ENCODE measurements around the gene SAMD11.
A peak's percentile ranks its signal among the peaks of the same experiment; 100 is the strongest.

Gene SAMD11

DNA sequence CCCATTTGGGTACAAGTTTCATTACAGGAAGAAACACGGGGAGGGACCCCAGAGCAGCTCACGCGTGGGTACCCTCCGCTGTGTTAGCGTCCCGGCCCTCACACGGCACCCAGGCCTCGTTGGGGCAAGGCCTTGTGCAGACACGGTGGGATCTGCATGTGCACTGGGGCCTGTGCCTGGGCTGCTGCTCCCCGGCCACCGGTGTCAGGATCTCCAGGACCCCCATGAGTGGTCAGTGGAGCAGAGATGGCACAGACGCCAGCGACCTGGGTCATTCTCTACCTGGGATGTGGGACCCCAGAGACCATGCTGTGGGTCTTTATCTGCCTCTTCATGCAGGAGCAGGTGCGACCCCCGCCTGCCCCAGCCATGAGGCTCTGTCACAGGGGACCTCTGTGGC, 5.4 kb upstream of the SAMD11 start:
- TF ChIP-seq, protein P1, sequence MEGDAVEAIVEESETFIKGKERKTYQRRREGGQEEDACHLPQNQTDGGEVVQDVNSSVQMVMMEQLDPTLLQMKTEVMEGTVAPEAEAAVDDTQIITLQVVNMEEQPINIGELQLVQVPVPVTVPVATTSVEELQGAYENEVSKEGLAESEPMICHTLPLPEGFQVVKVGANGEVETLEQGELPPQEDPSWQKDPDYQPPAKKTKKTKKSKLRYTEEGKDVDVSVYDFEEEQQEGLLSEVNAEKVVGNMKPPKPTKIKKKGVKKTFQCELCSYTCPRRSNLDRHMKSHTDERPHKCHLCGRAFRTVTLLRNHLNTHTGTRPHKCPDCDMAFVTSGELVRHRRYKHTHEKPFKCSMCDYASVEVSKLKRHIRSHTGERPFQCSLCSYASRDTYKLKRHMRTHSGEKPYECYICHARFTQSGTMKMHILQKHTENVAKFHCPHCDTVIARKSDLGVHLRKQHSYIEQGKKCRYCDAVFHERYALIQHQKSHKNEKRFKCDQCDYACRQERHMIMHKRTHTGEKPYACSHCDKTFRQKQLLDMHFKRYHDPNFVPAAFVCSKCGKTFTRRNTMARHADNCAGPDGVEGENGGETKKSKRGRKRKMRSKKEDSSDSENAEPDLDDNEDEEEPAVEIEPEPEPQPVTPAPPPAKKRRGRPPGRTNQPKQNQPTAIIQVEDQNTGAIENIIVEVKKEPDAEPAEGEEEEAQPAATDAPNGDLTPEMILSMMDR (IDR thresholded peaks at IDR 0.05) = no peak
- Histone ChIP-seq H3K4me3 (ENCODE audit: low read depth, low read length) (no peak overlapping the region), H3K9me3 (ENCODE audit: control insufficient read depth, low read length) (no peaks in the 10 kb centered on the region), H3K4me2 (ENCODE audit: low read length) (no peak overlapping the region), H3K9ac (no peak overlapping the region), H3K36me3 (ENCODE audit: control insufficient read depth, insufficient read depth, low read length) (no peaks in the 10 kb centered on the region), H3K27ac (no peak overlapping the region), H3K79me2 (no peaks in the 10 kb centered on the region), H2AFZ (no peak overlapping the region), H3K4me1 (peaks cover 11% of the 10 kb centered on the region), H3K27me3 (ENCODE audit: control insufficient read depth, insufficient read depth, low read length) (no peaks in the 10 kb centered on the region)

DNA sequence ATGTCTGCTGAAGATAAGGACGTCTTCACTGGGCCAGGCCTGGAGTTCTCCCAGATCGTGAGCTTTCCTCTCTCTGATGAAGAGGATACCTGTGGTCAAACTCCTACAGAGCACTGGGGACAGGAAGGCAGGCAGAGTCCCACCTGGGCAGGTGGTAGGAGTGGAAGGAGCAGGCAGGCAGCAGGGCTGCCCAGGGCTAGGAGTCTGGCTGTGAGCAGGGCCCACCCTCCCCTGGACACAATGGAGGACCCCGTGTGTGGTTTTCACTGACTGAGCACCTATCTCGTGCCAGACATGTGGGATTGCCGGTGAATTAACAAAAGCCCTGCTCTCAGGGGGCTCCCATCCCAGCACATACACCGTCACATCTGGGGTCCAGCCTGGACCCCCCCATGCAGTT, 4.9 kb upstream of the SAMD11 start:
- H3K4me2 ChIP-seq (ENCODE audit: low read length) = no peak overlapping the region
- no peak overlapping the region for H3K27ac ChIP-seq
- no peak overlapping the region for H3K4me3 ChIP-seq (ENCODE audit: low read depth, low read length)
- TF ChIP-seq, protein P1 (IDR thresholded peaks at IDR 0.05) = no peak
- H3K27me3 ChIP-seq (ENCODE audit: control insufficient read depth, insufficient read depth, low read length) = no peaks in the 10 kb centered on the region
- H3K4me1 ChIP-seq = peaks cover 11% of the 10 kb centered on the region
- H3K79me2 ChIP-seq = no peaks in the 10 kb centered on the region
- H3K9me3 ChIP-seq (ENCODE audit: control insufficient read depth, low read length) = no peaks in the 10 kb centered on the region
- H3K36me3 ChIP-seq (ENCODE audit: control insufficient read depth, insufficient read depth, low read length) = no peaks in the 10 kb centered on the region
- no peak overlapping the region for H3K9ac ChIP-seq
- H2AFZ ChIP-seq = no peak overlapping the region

DNA sequence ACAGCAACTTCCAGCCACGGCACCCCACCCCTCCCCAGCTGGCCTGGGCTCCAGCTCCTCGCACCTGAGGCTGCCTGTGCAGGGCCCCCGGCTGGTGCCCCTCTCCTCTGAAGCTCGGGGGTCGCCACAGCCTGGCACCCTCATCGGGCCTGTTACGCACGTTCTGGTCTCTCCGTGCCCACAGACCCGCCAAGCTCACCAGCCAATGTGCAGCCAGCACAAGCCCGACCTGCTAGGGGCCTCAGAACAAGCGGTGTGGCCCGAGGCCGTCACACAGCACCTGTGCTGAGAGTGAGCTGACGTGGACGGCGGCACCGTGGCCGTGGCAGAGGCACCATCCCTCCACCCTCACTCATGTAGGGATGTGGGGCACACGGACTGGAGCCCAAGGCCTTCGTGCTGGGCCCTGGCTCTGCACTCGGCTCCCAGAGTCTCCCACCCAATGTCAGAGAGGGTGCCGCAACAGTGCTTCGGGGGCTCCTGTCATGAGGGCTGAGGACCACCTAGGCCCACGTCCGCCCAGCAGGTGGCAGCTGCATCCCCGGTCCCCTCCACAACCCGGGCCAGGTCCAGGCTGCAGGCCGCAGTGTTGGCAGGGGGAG, 4.4 kb upstream of the SAMD11 start:
- TF ChIP-seq, protein P1 (IDR thresholded peaks at IDR 0.05) = no peak
- Histone ChIP-seq H2AFZ (no peak overlapping the region), H3K27ac (no peak overlapping the region), H3K36me3 (ENCODE audit: control insufficient read depth, insufficient read depth, low read length) (no peaks in the 10 kb centered on the region), H3K9me3 (ENCODE audit: control insufficient read depth, low read length) (no peaks in the 10 kb centered on the region), H3K4me3 (ENCODE audit: low read depth, low read length) (no peak overlapping the region), H3K79me2 (no peaks in the 10 kb centered on the region), H3K4me1 (peaks cover 11% of the 10 kb centered on the region), H3K9ac (no peak overlapping the region), H3K27me3 (ENCODE audit: control insufficient read depth, insufficient read depth, low read length) (no peaks in the 10 kb centered on the region), H3K4me2 (ENCODE audit: low read length) (no peak overlapping the region)

DNA sequence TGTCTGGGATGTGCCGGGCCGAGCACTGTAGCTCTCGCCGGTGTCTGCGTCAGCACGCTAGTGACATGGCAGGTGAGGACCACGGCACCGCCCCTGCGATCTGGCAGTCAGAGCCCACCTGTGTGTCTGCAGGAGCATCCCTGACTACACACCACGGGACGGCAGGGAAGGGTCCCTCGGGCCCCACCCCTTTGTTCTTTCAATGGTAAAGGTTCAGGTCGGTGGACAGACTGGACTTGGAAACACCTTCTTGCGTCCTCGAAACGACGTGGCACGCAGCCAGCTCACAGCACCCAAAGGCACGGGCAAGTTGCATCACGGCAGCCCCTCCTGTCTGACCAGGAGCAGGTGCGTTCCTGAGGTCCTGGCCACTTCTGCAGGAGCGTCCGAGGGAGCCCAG, 3.7 kb upstream of the SAMD11 start:
- Histone ChIP-seq H3K27me3 (ENCODE audit: control insufficient read depth, insufficient read depth, low read length) (no peaks in the 10 kb centered on the region), H3K4me1 (peaks cover 11% of the 10 kb centered on the region), H3K4me3 (ENCODE audit: low read depth, low read length) (no peak overlapping the region), H3K36me3 (ENCODE audit: control insufficient read depth, insufficient read depth, low read length) (no peaks in the 10 kb centered on the region), H3K79me2 (no peaks in the 10 kb centered on the region), H2AFZ (no peak overlapping the region), H3K4me2 (ENCODE audit: low read length) (peak overlapping the region; percentile 45), H3K27ac (no peak overlapping the region), H3K9ac (no peak overlapping the region), H3K9me3 (ENCODE audit: control insufficient read depth, low read length) (no peaks in the 10 kb centered on the region)
- TF ChIP-seq, protein P1 (IDR thresholded peaks at IDR 0.05) = no peak

DNA sequence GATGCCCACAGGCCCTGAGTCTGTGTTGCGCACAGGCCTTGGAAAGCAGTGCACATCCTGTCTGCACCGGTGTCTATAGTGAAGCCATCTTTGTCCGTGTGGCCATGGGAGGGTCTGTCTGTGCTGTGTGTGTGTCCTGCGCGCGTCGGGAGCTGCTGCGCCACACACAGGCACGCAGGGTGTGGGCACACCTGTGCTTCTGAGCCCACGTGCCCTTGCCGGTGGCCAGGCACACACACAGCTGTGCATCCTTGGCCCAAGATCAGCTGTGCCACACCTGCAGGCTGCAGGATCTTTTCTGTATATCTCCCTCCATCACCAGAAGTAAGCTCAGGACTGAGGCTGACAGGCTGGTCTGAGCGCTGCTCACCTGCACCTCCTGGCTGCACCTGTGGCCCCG, 3.2 kb upstream of the SAMD11 start:
- Histone ChIP-seq H3K27me3 (ENCODE audit: control insufficient read depth, insufficient read depth, low read length) (no peaks in the 10 kb centered on the region), H3K36me3 (ENCODE audit: control insufficient read depth, insufficient read depth, low read length) (no peaks in the 10 kb centered on the region), H2AFZ (no peak overlapping the region), H3K9me3 (ENCODE audit: control insufficient read depth, low read length) (no peaks in the 10 kb centered on the region), H3K4me2 (ENCODE audit: low read length) (peak overlapping the region; percentile 45), H3K9ac (no peak overlapping the region), H3K4me3 (ENCODE audit: low read depth, low read length) (no peak overlapping the region), H3K4me1 (peaks cover 11% of the 10 kb centered on the region), H3K79me2 (no peaks in the 10 kb centered on the region), H3K27ac (no peak overlapping the region)
- TF ChIP-seq, protein P1 (IDR thresholded peaks at IDR 0.05) = no peak

Measured in parathyroid adenoma (tissue), 2 donors.